ENCODE results near the gene YY1.

The YY1 gene

GRCh38 chr14:100323942-100324307 is 85.0 kb downstream of the YY1 start:
- DNase-seq = no peak
- TF ChIP-seq POLR2A (IDR thresholded peaks at IDR 0.05; ENCODE audit: low read length) (no peak), GATA1 (IDR thresholded peaks at IDR 0.05; ENCODE audit: low read depth, low read length) (no peak)

GRCh38 chr14:100325231-100325632 is 86.3 kb downstream of the YY1 start:
- DNase-seq = no peak
- TF ChIP-seq POLR2A (IDR thresholded peaks at IDR 0.05; ENCODE audit: low read length) (no peak), GATA1 (IDR thresholded peaks at IDR 0.05; ENCODE audit: low read depth, low read length) (no peak)

- no peak for DNase-seq
- TF ChIP-seq POLR2A (IDR thresholded peaks at IDR 0.05; ENCODE audit: low read length) (no peak), GATA1 (IDR thresholded peaks at IDR 0.05; ENCODE audit: low read depth, low read length) (no peak)
These were observed 87.0 kb downstream of the YY1 start for GRCh38 chr14:100325958-100326357.

GRCh38 chr14:100327128-100327527 is 88.2 kb downstream of the YY1 start:
- TF ChIP-seq GATA1 (IDR thresholded peaks at IDR 0.05; ENCODE audit: low read depth, low read length) (no peak), POLR2A (IDR thresholded peaks at IDR 0.05; ENCODE audit: low read length) (no peak)
- DNase-seq = no peak

- DNase-seq = no peak
- TF ChIP-seq POLR2A (IDR thresholded peaks at IDR 0.05; ENCODE audit: low read length) (no peak), GATA1 (IDR thresholded peaks at IDR 0.05; ENCODE audit: low read depth, low read length) (no peak)
These were observed 89.7 kb downstream of the YY1 start for GRCh38 chr14:100328495-100329163.

GRCh38 chr14:100329233-100330006 is 90.5 kb downstream of the YY1 start:
- DNase-seq = no peak
- no peak for TF ChIP-seq POLR2A (IDR thresholded peaks at IDR 0.05; ENCODE audit: low read length)
- no peak for TF ChIP-seq GATA1 (IDR thresholded peaks at IDR 0.05; ENCODE audit: low read depth, low read length)

- TF ChIP-seq POLR2A (IDR thresholded peaks at IDR 0.05; ENCODE audit: low read length) (no peak), GATA1 (IDR thresholded peaks at IDR 0.05; ENCODE audit: low read depth, low read length) (no peak)
- no peak for DNase-seq
These were observed 91.0 kb downstream of the YY1 start for GRCh38 chr14:100330007-100330344.

- DNase-seq = no peak
- TF ChIP-seq POLR2A (IDR thresholded peaks at IDR 0.05; ENCODE audit: low read length) (no peak), GATA1 (IDR thresholded peaks at IDR 0.05; ENCODE audit: low read depth, low read length) (no peak)
These were observed 91.5 kb downstream of the YY1 start for GRCh38 chr14:100330388-100330931.

- no peak for DNase-seq
- no peak for TF ChIP-seq POLR2A (IDR thresholded peaks at IDR 0.05; ENCODE audit: low read length)
- no peak for TF ChIP-seq GATA1 (IDR thresholded peaks at IDR 0.05; ENCODE audit: low read depth, low read length)
These were observed 93.2 kb downstream of the YY1 start for GRCh38 chr14:100332071-100332639.
